C4-2B (cell line): ENCODE measurements around the gene SH3PXD2B.

Source experiments
- ZFX ChIP-seq: fragments of 450-650 bp; IDR thresholded peaks from 2 replicates; pipeline ENCODE4 v1.6.1; 2017
- TF ChIP-seq, protein P1 (sequence below): fragments of 450-650 bp; conservative IDR thresholded peaks from 2 replicates; pipeline ENCODE4 v1.5.1; 2017; ENCODE audit warnings: mild to moderate bottlenecking

GRCh38 chr5:172303572-172304335, 150.6 kb downstream of the SH3PXD2B start:
- TF ChIP-seq, protein P1, sequence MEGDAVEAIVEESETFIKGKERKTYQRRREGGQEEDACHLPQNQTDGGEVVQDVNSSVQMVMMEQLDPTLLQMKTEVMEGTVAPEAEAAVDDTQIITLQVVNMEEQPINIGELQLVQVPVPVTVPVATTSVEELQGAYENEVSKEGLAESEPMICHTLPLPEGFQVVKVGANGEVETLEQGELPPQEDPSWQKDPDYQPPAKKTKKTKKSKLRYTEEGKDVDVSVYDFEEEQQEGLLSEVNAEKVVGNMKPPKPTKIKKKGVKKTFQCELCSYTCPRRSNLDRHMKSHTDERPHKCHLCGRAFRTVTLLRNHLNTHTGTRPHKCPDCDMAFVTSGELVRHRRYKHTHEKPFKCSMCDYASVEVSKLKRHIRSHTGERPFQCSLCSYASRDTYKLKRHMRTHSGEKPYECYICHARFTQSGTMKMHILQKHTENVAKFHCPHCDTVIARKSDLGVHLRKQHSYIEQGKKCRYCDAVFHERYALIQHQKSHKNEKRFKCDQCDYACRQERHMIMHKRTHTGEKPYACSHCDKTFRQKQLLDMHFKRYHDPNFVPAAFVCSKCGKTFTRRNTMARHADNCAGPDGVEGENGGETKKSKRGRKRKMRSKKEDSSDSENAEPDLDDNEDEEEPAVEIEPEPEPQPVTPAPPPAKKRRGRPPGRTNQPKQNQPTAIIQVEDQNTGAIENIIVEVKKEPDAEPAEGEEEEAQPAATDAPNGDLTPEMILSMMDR, result no peak
- TF ChIP-seq ZFX, result no peak
